ENCODE results near the gene NPFFR1.

NPFFR1 gene

GRCh38 chr10:70268376-70268775, 15.4 kb downstream of the NPFFR1 start:
- CTCF ChIA-PET: interaction anchor here (0.6 to 3.7 kb wide), 9 partner anchors 10 to 96 kb away, joined by 3 to 13 read pairs (median 6); no protein-coding TSS in a partner anchor
- DNase-seq (ENCODE audit: low read depth, low spot score): no peak
- H3K4me3 ChIP-seq (ENCODE audit: low read depth, low read length): no peak overlapping the region
- POLR2A ChIA-PET: no interaction called here
- TF ChIP-seq, protein P1, sequence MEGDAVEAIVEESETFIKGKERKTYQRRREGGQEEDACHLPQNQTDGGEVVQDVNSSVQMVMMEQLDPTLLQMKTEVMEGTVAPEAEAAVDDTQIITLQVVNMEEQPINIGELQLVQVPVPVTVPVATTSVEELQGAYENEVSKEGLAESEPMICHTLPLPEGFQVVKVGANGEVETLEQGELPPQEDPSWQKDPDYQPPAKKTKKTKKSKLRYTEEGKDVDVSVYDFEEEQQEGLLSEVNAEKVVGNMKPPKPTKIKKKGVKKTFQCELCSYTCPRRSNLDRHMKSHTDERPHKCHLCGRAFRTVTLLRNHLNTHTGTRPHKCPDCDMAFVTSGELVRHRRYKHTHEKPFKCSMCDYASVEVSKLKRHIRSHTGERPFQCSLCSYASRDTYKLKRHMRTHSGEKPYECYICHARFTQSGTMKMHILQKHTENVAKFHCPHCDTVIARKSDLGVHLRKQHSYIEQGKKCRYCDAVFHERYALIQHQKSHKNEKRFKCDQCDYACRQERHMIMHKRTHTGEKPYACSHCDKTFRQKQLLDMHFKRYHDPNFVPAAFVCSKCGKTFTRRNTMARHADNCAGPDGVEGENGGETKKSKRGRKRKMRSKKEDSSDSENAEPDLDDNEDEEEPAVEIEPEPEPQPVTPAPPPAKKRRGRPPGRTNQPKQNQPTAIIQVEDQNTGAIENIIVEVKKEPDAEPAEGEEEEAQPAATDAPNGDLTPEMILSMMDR (IDR thresholded peaks at IDR 0.05; ENCODE audit: insufficient read depth, low read length, missing control alignments): no peak

DNA sequence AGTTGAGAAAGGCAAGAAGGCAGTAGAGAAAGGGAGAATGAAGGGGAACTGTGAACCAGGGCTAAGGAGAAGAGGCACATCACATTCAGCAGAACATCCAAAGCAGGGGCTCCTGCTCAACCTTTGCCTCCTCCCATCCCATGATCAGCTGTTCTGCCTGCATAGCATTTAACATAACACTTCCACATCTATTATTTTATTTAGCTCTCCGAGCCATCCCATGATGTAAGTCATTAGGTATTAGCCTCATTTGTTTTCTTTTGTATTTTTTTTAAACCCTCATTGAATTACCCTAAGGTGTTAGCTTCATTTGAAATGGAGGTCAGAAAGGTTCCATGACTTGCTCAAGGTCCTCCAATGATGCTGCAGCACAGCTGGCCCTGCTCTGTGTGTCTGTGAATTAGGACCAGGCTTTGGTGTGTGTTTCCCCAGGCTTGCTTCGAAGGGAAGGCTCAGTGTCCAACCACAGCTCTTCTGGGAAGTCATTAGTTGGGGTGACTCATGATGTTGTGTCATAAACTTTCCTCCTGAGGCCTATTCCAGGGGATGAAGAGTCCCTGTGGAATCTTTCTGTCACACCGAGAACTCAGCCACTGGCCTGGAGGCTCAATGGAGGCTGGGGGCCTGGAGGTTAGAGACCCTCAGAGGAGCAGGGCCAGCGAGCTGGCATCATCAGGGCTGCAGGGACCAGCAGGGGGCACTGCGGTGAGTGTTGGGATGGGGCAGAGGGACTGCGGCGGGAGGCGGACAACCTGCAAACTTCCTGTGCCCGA, 16.5 kb downstream of the NPFFR1 start:
- peak; percentile 80 for DNase-seq (ENCODE audit: low read depth, low spot score)
- no peak overlapping the region for H3K4me3 ChIP-seq (ENCODE audit: low read depth, low read length)
- TF ChIP-seq, protein P1 (IDR thresholded peaks at IDR 0.05; ENCODE audit: insufficient read depth, low read length, missing control alignments): peak; percentile 20
- CTCF ChIA-PET: interaction anchor here (1.1 to 3.7 kb wide), 13 partner anchors 9 to 151 kb away, joined by 3 to 13 read pairs (median 6); no protein-coding TSS in a partner anchor
- POLR2A ChIA-PET: interaction anchor here (0.5 kb wide), 2 partner anchors 34 to 35 kb away, joined by 3 read pairs; no protein-coding TSS in a partner anchor

GRCh38 chr10:70266701-70267100, 17.1 kb downstream of the NPFFR1 start:
- TF ChIP-seq, protein P1 (IDR thresholded peaks at IDR 0.05; ENCODE audit: insufficient read depth, low read length, missing control alignments): no peak
- no peak for DNase-seq (ENCODE audit: low read depth, low spot score)
- H3K4me3 ChIP-seq (ENCODE audit: low read depth, low read length): no peak overlapping the region
- CTCF ChIA-PET: interaction anchor here (1.1 to 3.7 kb wide), 12 partner anchors 10 to 150 kb away, joined by 3 to 13 read pairs (median 6); no protein-coding TSS in a partner anchor
- POLR2A ChIA-PET: interaction anchor here (0.5 kb wide), 1 partner anchor 33 kb away, joined by 3 read pairs; no protein-coding TSS in a partner anchor

DNA sequence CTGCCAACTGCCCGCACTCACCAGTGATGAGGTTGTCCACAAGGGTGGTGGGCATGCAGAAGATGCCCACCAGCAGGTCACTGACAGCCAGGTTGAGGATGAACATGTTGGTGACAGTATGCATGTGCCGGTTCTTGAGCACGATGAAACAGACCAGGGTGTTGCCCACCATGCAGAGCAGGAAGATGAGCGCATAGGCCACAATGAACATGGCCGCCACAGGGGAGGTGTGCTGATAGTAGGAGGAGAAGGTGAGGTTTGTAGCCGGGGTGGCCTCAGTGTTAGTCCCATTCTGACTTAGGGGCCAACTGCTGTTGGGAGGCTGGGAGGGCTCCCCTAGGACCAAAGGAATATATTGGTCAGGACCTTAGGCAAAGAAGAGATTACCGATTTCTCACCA, 17.7 kb downstream of the NPFFR1 start:
- no peak overlapping the region for H3K4me3 ChIP-seq (ENCODE audit: low read depth, low read length)
- DNase-seq (ENCODE audit: low read depth, low spot score): no peak
- TF ChIP-seq, protein P1 (IDR thresholded peaks at IDR 0.05; ENCODE audit: insufficient read depth, low read length, missing control alignments): no peak
- CTCF ChIA-PET: interaction anchor here (1.1 to 3.7 kb wide), 4 partner anchors 8 to 45 kb away, joined by 3 to 13 read pairs (median 4); no protein-coding TSS in a partner anchor
- POLR2A ChIA-PET: no interaction called here

DNA sequence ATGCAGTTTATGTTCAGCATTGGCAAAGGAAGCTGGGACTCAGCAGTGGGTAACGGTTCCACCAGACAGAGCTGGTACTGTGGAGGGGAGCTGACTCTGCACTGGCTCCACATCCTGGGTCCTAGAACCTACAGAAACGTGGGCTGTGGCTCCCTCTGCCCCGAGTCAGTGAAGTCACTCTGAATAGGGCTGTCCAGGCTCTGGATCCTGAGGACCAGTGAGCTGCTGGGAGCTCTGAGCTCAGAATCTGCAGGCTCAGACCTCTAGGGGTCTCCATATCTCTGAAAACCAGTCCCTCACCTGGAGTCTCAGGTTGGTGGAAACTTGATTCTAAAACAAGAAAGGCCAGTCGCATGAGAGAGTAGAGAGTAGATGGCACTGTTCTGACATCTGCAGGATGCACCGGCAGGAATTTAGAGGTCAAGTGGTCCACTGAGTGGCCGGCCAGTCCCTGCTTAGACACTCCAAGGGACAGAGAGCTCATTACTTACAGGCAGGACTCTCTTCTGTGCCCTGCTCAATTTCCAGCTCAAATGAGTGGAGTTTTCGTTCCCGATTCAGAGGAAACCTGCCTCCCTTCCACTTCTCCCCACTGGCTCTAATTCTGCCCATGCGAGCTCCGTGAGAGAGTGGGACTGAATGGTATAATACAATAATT, 18.6 kb downstream of the NPFFR1 start:
- TF ChIP-seq, protein P1 (IDR thresholded peaks at IDR 0.05; ENCODE audit: insufficient read depth, low read length, missing control alignments): no peak
- H3K4me3 ChIP-seq (ENCODE audit: low read depth, low read length): no peak overlapping the region
- DNase-seq (ENCODE audit: low read depth, low spot score): no peak
- ChIA-PET POLR2A (interaction anchor here (0.8 kb wide), 1 partner anchor 95 kb away, joined by 3 read pairs; the partner anchor contains the start of gene SAR1A), CTCF (interaction anchor here (0.7 to 1.5 kb wide), 6 partner anchors 8 to 99 kb away, joined by 3 to 6 read pairs (median 4); partner anchors contain the start of gene PPA1)

GRCh38 chr10:70260734-70261133, 23.1 kb downstream of the NPFFR1 start:
- ChIA-PET CTCF (interaction anchor here (1.3 kb wide), 1 partner anchor 12 kb away, joined by 4 read pairs; no protein-coding TSS in a partner anchor), POLR2A (no interaction called here)
- no peak for DNase-seq (ENCODE audit: low read depth, low spot score)
- no peak overlapping the region for H3K4me3 ChIP-seq (ENCODE audit: low read depth, low read length)
- TF ChIP-seq, protein P1 (IDR thresholded peaks at IDR 0.05; ENCODE audit: insufficient read depth, low read length, missing control alignments): no peak

Data from AG04449 (cell line).